IMR-90 (cell line): Measurements from ENCODE around the gene CELSR1. TPM values are rescaled to one million over a fixed set of nuclear protein-coding genes. Genes with fewer than 3 reads are reported as not detected.

ENCODE experiments used
- ATAC-seq: fragments of 200-7000 bp; cut with Tn5 transposase; 2 replicates; pipeline ENCODE4 v1.9.1; 2020; ENCODE audit warnings: low read depth, mild to moderate bottlenecking, moderate library complexity
- BruUV-seq: library from RNA; stranded (reverse); fragments of 400-500 nt; replicated peaks from 2 replicates; lab custom pipeline; 2021; lab: Mats Ljungman, UMichigan
- CTCF ChIA-PET: fragments of 300-600 bp; formaldehyde crosslinking; extraction: SDS; loops from one replicate; lab custom pipeline; 2021; ENCODE audit warnings: antibody characterized with exemption; lab: Yijun Ruan, JAX
- POLR2A ChIA-PET: fragments of 300-600 bp; sonication (Branson Sonifier 250); formaldehyde crosslinking; loops from one replicate; lab custom pipeline; 2022; ENCODE audit warnings: antibody characterized with exemption; ENCODE audit not compliant: unreplicated experiment; lab: Charles Lee
- DNase-seq: peaks from one replicate; pipeline ENCODE4 v3.0.0; 2013
- H2AFZ ChIP-seq: replicated peaks from 2 replicates; pipeline ENCODE3; 2013; ENCODE audit warnings: low read length, mild to moderate bottlenecking; ENCODE audit not compliant: poor library complexity
- H2AK5ac ChIP-seq: 2 replicates; pipeline ENCODE4 v1.6.1; 2013; ENCODE audit warnings: low read depth, low read length, inconsistent platforms
- H2AK9ac ChIP-seq: replicated peaks from 2 replicates; pipeline ENCODE3; 2013; ENCODE audit warnings: mild to moderate bottlenecking, low read depth, low read length, moderate library complexity; ENCODE audit not compliant: poor library complexity
- H2BK120ac ChIP-seq: 2 replicates; pipeline ENCODE4 v1.6.1; 2013; ENCODE audit warnings: low read depth, low read length, inconsistent platforms
- H2BK15ac ChIP-seq: 3 replicates; pipeline ENCODE4 v1.6.1; 2013; ENCODE audit warnings: low read depth, low read length, inconsistent platforms
- H2BK20ac ChIP-seq: 2 replicates; pipeline ENCODE4 v1.6.1; 2013; ENCODE audit warnings: low read depth, mild to moderate bottlenecking, inconsistent platforms, low read length, moderate library complexity
- H2BK5ac ChIP-seq: 2 replicates; pipeline ENCODE4 v1.6.1; 2013; ENCODE audit warnings: mild to moderate bottlenecking, low read depth, low read length, inconsistent platforms; ENCODE audit not compliant: poor library complexity, severe bottlenecking
- H3K14ac ChIP-seq: replicated peaks from 2 replicates; pipeline ENCODE4 v1.6.1; 2013; ENCODE audit warnings: low read depth, low read length, inconsistent platforms
- H3K18ac ChIP-seq: 2 replicates; pipeline ENCODE4 v1.6.1; 2013; ENCODE audit warnings: low read depth, low read length, control low read depth
- H3K23ac ChIP-seq: 2 replicates; pipeline ENCODE4 v1.6.1; 2013; ENCODE audit warnings: low read depth, low read length, inconsistent platforms
- H3K27ac ChIP-seq: 2 replicates; pipeline ENCODE4 v1.5.1; 2013; ENCODE audit warnings: mild to moderate bottlenecking, control low read depth, low read length; ENCODE audit not compliant: insufficient read depth
- H3K27me3 ChIP-seq: 2 replicates; pipeline ENCODE4 v1.6.1; 2013; ENCODE audit warnings: low read length; ENCODE audit not compliant: control insufficient read depth, insufficient read depth
- H3K36me3 ChIP-seq: 2 replicates; pipeline ENCODE4 v1.6.1; 2013; ENCODE audit warnings: low read length, mixed read lengths; ENCODE audit not compliant: control insufficient read depth, insufficient read depth
- H3K4ac ChIP-seq: 2 replicates; pipeline ENCODE4 v1.6.1; 2013; ENCODE audit warnings: low read depth, low read length, inconsistent platforms
- H3K4me1 ChIP-seq: 2 replicates; pipeline ENCODE4 v1.6.1; 2013; ENCODE audit warnings: low read length, mixed read lengths; ENCODE audit not compliant: control insufficient read depth, insufficient read depth
- H3K4me2 ChIP-seq: 2 replicates; pipeline ENCODE4 v1.6.1; 2013; ENCODE audit warnings: low read depth, mild to moderate bottlenecking, control low read depth, low read length, moderate library complexity
- H3K4me3 ChIP-seq: 2 replicates; pipeline ENCODE4 v1.5.1; 2013; ENCODE audit warnings: low read depth, mild to moderate bottlenecking, control low read depth, low read length, moderate library complexity; ENCODE audit not compliant: insufficient read depth
- H3K56ac ChIP-seq: 2 replicates; pipeline ENCODE4 v1.6.1; 2013; ENCODE audit warnings: low read length, inconsistent platforms; ENCODE audit not compliant: insufficient read depth; ENCODE audit errors: extremely low read depth
- H3K79me1 ChIP-seq, 2 experiments: 2 replicates each; pipeline ENCODE4 v1.6.1; 2013; ENCODE audit warnings: low read length in 2 of 2, inconsistent platforms in 1 of 2, low read depth in 1 of 2
- H3K9ac ChIP-seq: 2 replicates; pipeline ENCODE4 v1.6.1; 2013; ENCODE audit warnings: low read depth, low read length, control low read depth
- H3K9me1 ChIP-seq: 2 replicates; pipeline ENCODE4 v1.6.1; 2013; ENCODE audit warnings: low read length, inconsistent platforms; ENCODE audit not compliant: insufficient read depth
- H3K9me3 ChIP-seq: 2 replicates; pipeline ENCODE4 v1.6.1; 2013; ENCODE audit warnings: low read length; ENCODE audit not compliant: control insufficient read depth, insufficient read depth
- H4K20me1 ChIP-seq: 2 replicates; pipeline ENCODE4 v1.6.1; 2013; ENCODE audit warnings: low read length, inconsistent platforms; ENCODE audit not compliant: insufficient read depth
- H4K5ac ChIP-seq: 2 replicates; pipeline ENCODE4 v1.6.1; 2013; ENCODE audit warnings: mild to moderate bottlenecking, low read depth, low read length, control low read depth
- H4K8ac ChIP-seq, 2 experiments: 2 replicates each; pipeline ENCODE4 v1.6.1; 2013; ENCODE audit warnings: low read depth in 2 of 2, low read length in 2 of 2, control low read depth in 1 of 2, inconsistent platforms in 1 of 2
- H4K91ac ChIP-seq: 2 replicates; pipeline ENCODE4 v1.6.1; 2013; ENCODE audit warnings: low read depth, low read length, inconsistent platforms; ENCODE audit not compliant: insufficient read depth
- BHLHE40 ChIP-seq: fragments of 150-350 bp; IDR thresholded peaks from 2 replicates; pipeline ENCODE4 v1.6.1; 2016; ENCODE audit warnings: mild to moderate bottlenecking, low read depth, low read length
- NFE2L2 ChIP-seq: fragments of 150-350 bp; IDR thresholded peaks from 2 replicates; pipeline ENCODE4 v1.6.1; 2016; ENCODE audit warnings: low read depth, mild to moderate bottlenecking, low read length
- POLR2A ChIP-seq: IDR thresholded peaks from 2 replicates; pipeline ENCODE4 v1.6.1; 2012; ENCODE audit warnings: mild to moderate bottlenecking, low read depth, low read length
- RAD21 ChIP-seq: IDR thresholded peaks from 2 replicates; pipeline ENCODE4 v1.6.1; 2012; ENCODE audit warnings: low read length, improper control_type of control experiment
- RCOR1 ChIP-seq: IDR thresholded peaks from 2 replicates; pipeline ENCODE4 v1.6.1; 2012; ENCODE audit warnings: mild to moderate bottlenecking, low read length, improper control_type of control experiment; ENCODE audit not compliant: insufficient replicate concordance
- SMC3 ChIP-seq: fragments of 150-350 bp; IDR thresholded peaks from 2 replicates; pipeline ENCODE4 v1.6.1; 2016; ENCODE audit warnings: low read depth, mild to moderate bottlenecking, antibody characterized with exemption, low read length, moderate library complexity
- WGBS, 2 experiments: methylation state at CpG; one replicate each; pipeline versions ENCODE4 v1.1.5 to v1.1.7; 2013; ENCODE audit warnings: missing lambda C conversion rate in 2 of 2; ENCODE audit not compliant: insufficient read length in 1 of 2; ENCODE audit errors: extremely low coverage in 2 of 2; 5-methylcytosine and 5-hydroxymethylcytosine counted together
- dilution Hi-C: fragments of 300-500 bp; cut with HindIII; formaldehyde crosslinking; loops from one replicate; pipeline ENCODE4 v1.14.3; 2018; ENCODE audit warnings: low sequenced_read_pairs; ENCODE audit not compliant: unreplicated experiment
- in situ Hi-C: fragments of 300-500 bp; cut with MboI; formaldehyde crosslinking; loops from 3 replicates; pipeline ENCODE4 v1.14.3; 2019; ENCODE audit warnings: low sequenced_read_pairs, inconsistent platforms, mixed read lengths
- intact Hi-C: fragments of 100-400 bp; cut with micrococcal nuclease; formaldehyde crosslinking; loops from 2 replicates; pipeline ENCODE4 v1.10.0; 2022
- polyA plus RNA-seq, 3 experiments: library from polyadenylated mRNA; depleted of rRNA; stranded (reverse); fragments of >200 nt; gene quantifications; 2 replicates each; pipeline ENCODE4 v1.2.3, GENCODE V29; 2012; ENCODE audit warnings: low replicate concordance in 1 of 3
- total RNA-seq: library from RNA; depleted of rRNA; stranded (reverse); fragments of >200 nt; gene quantifications from 2 replicates; pipeline ENCODE4 v1.2.3, GENCODE V29; 2012
- TF ChIP-seq, protein P1 (sequence below): fragments of 150-350 bp; IDR thresholded peaks from 2 replicates; pipeline ENCODE4 v1.6.1; 2017; ENCODE audit warnings: mild to moderate bottlenecking, antibody characterized with exemption, low read length, low read depth
- TF ChIP-seq, protein P2 (sequence below): fragments of 150-350 bp; IDR thresholded peaks from 2 replicates; pipeline ENCODE4 v1.6.1; 2016; ENCODE audit warnings: low read depth, mild to moderate bottlenecking, low read length, moderate library complexity, borderline replicate concordance

CELSR1 gene
- total and polyA plus RNA-seq, 2 of the 4 experiments (the other 2 are of a cell fraction), result 0.36 to 0.82 TPM

DNA sequence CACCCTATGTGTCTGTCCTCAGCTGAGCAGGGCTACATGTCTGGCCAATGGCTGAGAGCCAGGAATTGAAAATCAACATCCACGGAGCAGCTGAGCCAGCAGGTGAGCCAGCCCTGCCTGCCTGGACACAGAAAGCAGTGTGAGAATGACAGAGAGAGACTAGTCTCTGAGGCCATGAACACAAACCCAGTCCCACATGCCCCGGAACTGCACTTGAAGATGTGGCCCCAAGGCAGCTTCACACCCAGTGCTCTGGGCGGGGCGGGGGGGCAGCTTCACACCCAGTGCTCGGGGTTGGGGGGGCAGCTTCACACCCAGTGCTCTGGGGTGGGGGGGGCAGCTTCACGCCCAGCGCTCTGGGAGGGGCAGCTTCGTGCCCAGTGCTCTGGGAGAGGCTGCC lies 164.3 kb downstream of the CELSR1 start:
- Histone ChIP-seq H3K18ac (no peak overlapping the region), H3K14ac (no peak overlapping the region), H3K36me3 (no peaks in the 10 kb centered on the region), H3K4me1 (no peaks in the 10 kb centered on the region; the same call in 1 of the 2 replicates), H3K4me2 (no peak overlapping the region), H2AFZ (no peak overlapping the region), H2BK120ac (no peak overlapping the region), H3K4ac (no peak overlapping the region), H4K5ac (no peak overlapping the region), H2AK9ac (no peak overlapping the region), H3K27me3 (peaks cover 14% of the 10 kb centered on the region; the same call in 1 of the 2 replicates), H3K9ac (no peak overlapping the region), H4K8ac (no peak overlapping the region), H4K20me1 (no peaks in the 10 kb centered on the region), H3K9me1 (no peaks in the 10 kb centered on the region; the same call in 1 of the 2 replicates), H3K79me1 (no peaks in the 10 kb centered on the region), H3K4me3 (no peak overlapping the region), H4K91ac (no peak overlapping the region), H2BK20ac (no peak overlapping the region), H3K23ac (no peak overlapping the region), H3K27ac (no peak overlapping the region), H3K56ac (no peak overlapping the region), H3K9me3 (peaks cover 6% of the 10 kb centered on the region), H2BK15ac (no peak overlapping the region), H2BK5ac (no peak overlapping the region), H2AK5ac (no peak overlapping the region)
- CTCF ChIA-PET, result no interaction called here
- WGBS, 2 experiments, result 0% methylated on average over 1 of the region's 8 CpGs; no CpG with 5 or more reads in 1 of the 2 experiments
- TF ChIP-seq BHLHE40 (no peak), POLR2A (no peak), SMC3 (no peak), NFE2L2 (no peak), RCOR1 (no peak), RAD21 (no peak)
- TF ChIP-seq, protein P1, sequence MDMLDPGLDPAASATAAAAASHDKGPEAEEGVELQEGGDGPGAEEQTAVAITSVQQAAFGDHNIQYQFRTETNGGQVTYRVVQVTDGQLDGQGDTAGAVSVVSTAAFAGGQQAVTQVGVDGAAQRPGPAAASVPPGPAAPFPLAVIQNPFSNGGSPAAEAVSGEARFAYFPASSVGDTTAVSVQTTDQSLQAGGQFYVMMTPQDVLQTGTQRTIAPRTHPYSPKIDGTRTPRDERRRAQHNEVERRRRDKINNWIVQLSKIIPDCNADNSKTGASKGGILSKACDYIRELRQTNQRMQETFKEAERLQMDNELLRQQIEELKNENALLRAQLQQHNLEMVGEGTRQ, result no peak
- TF ChIP-seq, protein P2, sequence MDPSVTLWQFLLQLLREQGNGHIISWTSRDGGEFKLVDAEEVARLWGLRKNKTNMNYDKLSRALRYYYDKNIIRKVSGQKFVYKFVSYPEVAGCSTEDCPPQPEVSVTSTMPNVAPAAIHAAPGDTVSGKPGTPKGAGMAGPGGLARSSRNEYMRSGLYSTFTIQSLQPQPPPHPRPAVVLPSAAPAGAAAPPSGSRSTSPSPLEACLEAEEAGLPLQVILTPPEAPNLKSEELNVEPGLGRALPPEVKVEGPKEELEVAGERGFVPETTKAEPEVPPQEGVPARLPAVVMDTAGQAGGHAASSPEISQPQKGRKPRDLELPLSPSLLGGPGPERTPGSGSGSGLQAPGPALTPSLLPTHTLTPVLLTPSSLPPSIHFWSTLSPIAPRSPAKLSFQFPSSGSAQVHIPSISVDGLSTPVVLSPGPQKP, result no peak
- POLR2A ChIA-PET, result interaction anchor here (0.6 kb wide), 1 partner anchor 360 kb away, joined by 22 read pairs; no protein-coding TSS in a partner anchor
- dilution Hi-C loops, result no loop called here
- BruUV-seq, result no TSS peak
- intact Hi-C loops, result no loop called here
- DNase-seq (no peak), ATAC-seq (no peak)
- in situ Hi-C loops, result no loop called here
